ENCODE data around the gene NPBWR2. TPM values are rescaled to one million over a fixed set of nuclear protein-coding genes. Genes with fewer than 3 reads are reported as not detected.
A peak's percentile ranks its signal among the peaks of the same experiment; 100 is the strongest.

NPBWR2 gene
- total and polyA plus RNA-seq, 3 donors from 2014 or later, result 0.19 TPM; not detected in 2

DNA sequence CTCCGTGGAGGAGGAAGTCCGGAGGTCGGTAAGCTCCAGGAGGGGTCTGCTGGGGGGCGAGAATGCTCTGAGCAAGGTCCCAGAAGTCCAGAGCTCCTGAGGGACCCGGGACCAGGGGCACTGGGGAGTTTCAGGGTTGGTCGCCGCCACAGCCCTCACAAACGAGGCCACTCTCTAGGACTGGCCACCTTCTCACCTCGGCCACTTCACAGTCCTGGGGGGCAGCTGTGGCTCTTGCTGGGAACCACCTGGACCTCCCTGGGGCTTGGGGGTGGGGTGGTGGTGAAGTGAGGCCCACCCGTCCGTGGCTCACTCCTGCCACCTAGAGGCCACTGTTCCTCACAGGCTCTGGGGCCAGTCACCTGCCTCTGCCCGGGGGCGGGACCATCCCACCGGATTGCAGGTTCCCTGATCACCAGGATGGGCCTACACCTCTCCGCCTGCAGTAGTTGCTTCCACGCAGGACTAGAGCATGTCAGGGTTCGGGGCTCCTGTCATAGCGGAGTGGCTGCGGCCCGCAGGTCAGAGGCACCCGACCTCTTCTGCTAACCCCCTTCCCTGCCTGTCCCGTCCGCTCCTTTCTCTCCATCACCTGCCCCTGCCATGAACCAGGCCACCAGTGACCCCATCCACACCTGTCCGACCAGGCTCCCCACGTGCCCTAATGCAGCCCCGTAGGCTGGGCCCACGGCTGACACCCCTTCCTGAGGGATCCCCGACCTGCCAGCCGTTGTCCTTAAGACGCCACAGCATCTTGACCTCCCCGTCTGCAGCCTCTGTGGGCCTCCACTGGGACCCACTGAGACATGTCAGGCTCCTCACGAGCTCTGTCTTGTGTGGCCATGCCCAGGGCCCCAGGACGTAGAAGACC, 49.5 kb downstream of the NPBWR2 start:
- Histone ChIP-seq H3K27me3 (no peaks in the 10 kb centered on the region), H3K9me3 (no peaks in the 10 kb centered on the region), H3K27ac (no peak overlapping the region), H3K36me3 (ENCODE audit: low read depth, missing control alignments) (no peaks in the 10 kb centered on the region), H3K4me3 (no peak overlapping the region), H3K4me1 (peaks cover 12% of the 10 kb centered on the region)
- intact Hi-C loops (cut with DNase I; ENCODE audit: low total_unique reads), result no loop called here
- 53 to 71% methylated on average over 19 to 33 of the region's 33 CpGs for WGBS, 2 donors
- TF ChIP-seq, protein P1, sequence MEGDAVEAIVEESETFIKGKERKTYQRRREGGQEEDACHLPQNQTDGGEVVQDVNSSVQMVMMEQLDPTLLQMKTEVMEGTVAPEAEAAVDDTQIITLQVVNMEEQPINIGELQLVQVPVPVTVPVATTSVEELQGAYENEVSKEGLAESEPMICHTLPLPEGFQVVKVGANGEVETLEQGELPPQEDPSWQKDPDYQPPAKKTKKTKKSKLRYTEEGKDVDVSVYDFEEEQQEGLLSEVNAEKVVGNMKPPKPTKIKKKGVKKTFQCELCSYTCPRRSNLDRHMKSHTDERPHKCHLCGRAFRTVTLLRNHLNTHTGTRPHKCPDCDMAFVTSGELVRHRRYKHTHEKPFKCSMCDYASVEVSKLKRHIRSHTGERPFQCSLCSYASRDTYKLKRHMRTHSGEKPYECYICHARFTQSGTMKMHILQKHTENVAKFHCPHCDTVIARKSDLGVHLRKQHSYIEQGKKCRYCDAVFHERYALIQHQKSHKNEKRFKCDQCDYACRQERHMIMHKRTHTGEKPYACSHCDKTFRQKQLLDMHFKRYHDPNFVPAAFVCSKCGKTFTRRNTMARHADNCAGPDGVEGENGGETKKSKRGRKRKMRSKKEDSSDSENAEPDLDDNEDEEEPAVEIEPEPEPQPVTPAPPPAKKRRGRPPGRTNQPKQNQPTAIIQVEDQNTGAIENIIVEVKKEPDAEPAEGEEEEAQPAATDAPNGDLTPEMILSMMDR (IDR thresholded peaks at IDR 0.05), result peak; percentile 50 to 75 (median 67)
- TF ChIP-seq POLR2A (IDR thresholded peaks at IDR 0.05), result no peak
- peak; percentile 79 for DNase-seq

DNA sequence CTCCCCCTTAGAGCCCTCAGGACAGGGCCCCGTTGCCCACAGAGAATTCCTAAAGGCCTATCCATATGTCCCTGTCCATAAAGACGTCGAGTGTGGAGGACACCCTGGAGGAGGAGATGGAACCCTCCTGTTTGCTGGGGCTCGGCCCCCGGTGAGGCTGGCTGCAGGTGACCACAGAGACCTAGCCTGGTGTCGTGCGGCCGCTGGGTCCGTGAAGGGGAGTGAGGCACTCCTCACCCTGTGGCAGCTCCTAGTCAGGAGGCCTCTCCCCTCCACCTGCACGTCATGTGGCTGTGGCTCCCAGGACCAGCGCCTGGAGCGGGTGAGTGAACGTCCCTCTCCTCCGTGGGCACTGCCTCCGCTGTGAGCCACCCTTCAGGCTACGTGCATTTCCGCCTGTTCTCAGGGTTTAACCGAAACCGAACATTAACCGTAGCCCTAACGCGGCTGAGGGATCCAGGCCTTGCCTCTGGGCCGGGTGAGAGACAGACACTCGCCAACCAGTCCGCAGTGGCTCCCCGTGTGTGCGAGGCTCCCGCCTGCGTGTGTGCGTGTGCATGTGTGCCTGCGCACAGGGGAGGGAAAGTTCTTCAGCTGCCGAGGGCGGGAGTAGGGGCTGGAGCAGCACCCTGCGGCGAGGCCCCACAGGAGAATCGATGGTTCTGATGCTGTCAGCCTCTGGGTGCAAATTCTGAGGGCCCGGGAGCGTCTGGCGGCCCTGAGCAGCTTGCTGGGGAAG, 50.3 kb downstream of the NPBWR2 start:
- H3K27me3 ChIP-seq, result no peaks in the 10 kb centered on the region

DNA sequence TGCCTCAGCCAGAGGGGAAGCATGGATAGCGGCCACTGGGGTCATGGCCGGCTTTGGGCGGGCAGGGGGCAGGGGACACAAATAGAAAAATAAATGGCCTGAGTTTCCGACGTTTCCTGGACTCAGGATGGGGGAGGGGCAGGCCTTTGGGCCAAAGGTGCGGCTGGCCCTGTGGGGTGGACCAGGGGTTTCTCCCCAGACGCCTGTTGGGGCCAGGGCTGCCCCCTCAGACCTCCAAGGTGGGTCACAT, 50.8 kb downstream of the NPBWR2 start:
- Histone ChIP-seq H3K4me3 (no peak overlapping the region), H3K27me3 (no peaks in the 10 kb centered on the region), H3K36me3 (ENCODE audit: low read depth, missing control alignments) (no peaks in the 10 kb centered on the region), H3K9me3 (no peaks in the 10 kb centered on the region), H3K4me1 (peaks cover 6% of the 10 kb centered on the region), H3K27ac (no peak overlapping the region)
- DNase-seq, result no peak
- 53 to 56% methylated on average over 6 to 7 of the region's 7 CpGs for whole genome bisulfite sequencing, 2 donors
- intact Hi-C loops (cut with DNase I; ENCODE audit: low total_unique reads), result no loop called here
- no peak for TF ChIP-seq POLR2A (IDR thresholded peaks at IDR 0.05)
- TF ChIP-seq, protein P1 (IDR thresholded peaks at IDR 0.05), result no peak

More for the DNA sequence above, 50.3 kb downstream of the NPBWR2 start:
- 63 to 82% methylated on average over 21 to 39 of the region's 39 CpGs for WGBS, 2 donors
- no peaks in the 10 kb centered on the region for H3K9me3 ChIP-seq
- TF ChIP-seq, protein P1 (IDR thresholded peaks at IDR 0.05), result no peak
- no peak for TF ChIP-seq POLR2A (IDR thresholded peaks at IDR 0.05)
- H3K27ac ChIP-seq, result no peak overlapping the region
- no peaks in the 10 kb centered on the region for H3K36me3 ChIP-seq (ENCODE audit: low read depth, missing control alignments)
- no peak for DNase-seq
- intact Hi-C loops (cut with DNase I; ENCODE audit: low total_unique reads), result no loop called here
- no peak overlapping the region for H3K4me3 ChIP-seq
- peaks cover 6% of the 10 kb centered on the region for H3K4me1 ChIP-seq

DNA sequence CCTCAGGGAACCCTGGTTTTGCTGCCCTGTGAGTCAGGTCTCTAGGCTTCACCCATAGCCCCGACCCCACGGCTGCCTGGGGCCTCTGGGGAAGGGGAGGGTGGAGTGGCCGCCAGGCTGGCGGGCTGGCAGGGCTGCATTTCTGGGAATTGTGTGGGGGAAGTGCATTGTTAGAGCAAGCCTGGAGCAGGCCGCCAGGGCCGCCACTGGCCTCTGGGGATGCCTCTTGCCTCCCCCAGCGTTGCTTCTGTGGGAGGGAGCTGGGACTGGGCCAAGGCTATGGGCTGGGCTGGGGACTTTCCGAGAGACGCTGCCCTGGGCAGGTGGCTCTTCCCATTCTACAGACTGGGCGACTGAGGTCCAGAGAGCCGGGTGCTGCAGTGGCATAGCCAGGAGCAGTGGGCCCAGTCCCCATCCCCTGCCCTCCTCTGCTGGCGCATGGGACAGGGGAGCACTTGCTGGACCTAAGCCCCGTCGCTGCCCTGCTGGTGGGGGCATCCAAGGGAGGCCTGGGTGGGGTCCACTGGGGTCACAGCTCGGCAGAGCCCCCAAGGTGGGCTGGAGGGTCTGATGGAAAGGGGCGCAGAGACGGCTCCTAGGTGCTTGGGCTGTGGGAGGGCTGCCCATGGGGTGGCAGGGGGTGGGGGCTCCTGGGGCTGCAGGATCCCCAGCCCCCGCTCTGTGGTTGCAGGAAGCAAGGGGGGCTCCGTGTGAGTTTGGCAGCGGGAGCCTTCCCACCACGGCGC, 51.3 kb downstream of the NPBWR2 start:
- Histone ChIP-seq H3K4me1 (peaks cover 6% of the 10 kb centered on the region), H3K9me3 (no peaks in the 10 kb centered on the region), H3K4me3 (no peak overlapping the region), H3K27me3 (no peaks in the 10 kb centered on the region), H3K27ac (peak overlapping the region in 1 of 2 donors; percentile 36), H3K36me3 (ENCODE audit: low read depth, missing control alignments) (no peaks in the 10 kb centered on the region)
- TF ChIP-seq POLR2A (IDR thresholded peaks at IDR 0.05), result no peak
- TF ChIP-seq, protein P1 (IDR thresholded peaks at IDR 0.05), result no peak
- 53 to 63% methylated on average over 10 to 22 of the region's 22 CpGs for WGBS, 2 donors
- intact Hi-C loops (cut with DNase I; ENCODE audit: low total_unique reads), result no loop called here
- peak; percentile 48 for DNase-seq
